Neural crest cell (in vitro differentiated cells): ENCODE results near the gene USP33. TPM values are rescaled to one million over a fixed set of nuclear protein-coding genes. Genes with fewer than 3 reads are reported as not detected.

Source experiments
- DNase-seq: peaks from one replicate; pipeline ENCODE4 v3.0.0; 2021; ENCODE audit warnings: low read depth, mixed read lengths, low spot score
- H3K27ac Mint-ChIP-seq: one replicate; pipeline ENCODE4 v1.8.0; 2021; ENCODE audit warnings: mild to moderate bottlenecking, mixed read lengths; ENCODE audit not compliant: unreplicated experiment
- H3K27me3 Mint-ChIP-seq: 2 replicates; pipeline ENCODE4 v1.8.0; 2021; ENCODE audit warnings: low read depth, mild to moderate bottlenecking, mixed read lengths
- H3K36me3 Mint-ChIP-seq: 2 replicates; pipeline ENCODE4 v1.8.0; 2021; ENCODE audit warnings: low read depth, mild to moderate bottlenecking, mixed read lengths
- H3K4me1 Mint-ChIP-seq: 2 replicates; pipeline ENCODE4 v1.8.0; 2021; ENCODE audit warnings: mixed read lengths
- H3K4me3 Mint-ChIP-seq: one replicate; pipeline ENCODE4 v1.8.0; 2021; ENCODE audit warnings: mild to moderate bottlenecking, mixed read lengths
- H3K9me3 Mint-ChIP-seq: 2 replicates; pipeline ENCODE4 v1.8.0; 2021; ENCODE audit warnings: mixed read lengths
- CTCF ChIP-seq: fragments of 200-600 bp; sonication (generic); conservative IDR thresholded peaks from 2 replicates; pipeline ENCODE4 v1.5.0; 2021; ENCODE audit warnings: antibody characterized with exemption, mild to moderate bottlenecking
- long read RNA-seq: library from polyadenylated mRNA; unstranded; transcript quantifications from one replicate; pipeline ENCODE4 v2.0.0, GENCODE V29; 2020
- total RNA-seq: library from RNA; stranded (reverse); gene quantifications from 2 replicates; pipeline ENCODE4 v1.2.1, GENCODE V29; 2021

Gene USP33
- 64.1 and 67.4 TPM in 2 replicates for total RNA-seq
- long read RNA-seq, full-length matches to known transcripts, result 4 of 110 reads
- long read RNA-seq, partial matches to known transcripts, result 85 of 110 reads
- long read RNA-seq, other reads (novel, unspliced or antisense), result 21 of 110 reads

- TF ChIP-seq CTCF, result peak; percentile 16
- H3K27ac Mint-ChIP-seq, result peak within 1 kb of the TSS; percentile 91
- peaks cover 26% of the 10 kb centered on the region for H3K4me1 Mint-ChIP-seq
- H3K9me3 Mint-ChIP-seq, result no peaks in the 10 kb centered on the region
- no peaks in the 10 kb centered on the region for H3K27me3 Mint-ChIP-seq
- peak; percentile 81 for DNase-seq
- peak within 1 kb of the TSS; percentile 89 for H3K4me3 Mint-ChIP-seq
- H3K36me3 Mint-ChIP-seq, result no peaks in the 10 kb centered on the region
Observed at GRCh38 chr1:77759071-77760028, at the start of gene USP33. TSS of gene USP33 (minus strand) at chr1:77759852. CDS start at chr1:77741697, 18,155 bp downstream.

- Mint-ChIP-seq H3K27ac (no peak overlapping the region), H3K4me3 (no peak overlapping the region), H3K27me3 (no peaks in the 10 kb centered on the region), H3K36me3 (peaks cover 8% of the 10 kb centered on the region), H3K4me1 (peaks cover 9% of the 10 kb centered on the region), H3K9me3 (no peaks in the 10 kb centered on the region)
- TF ChIP-seq CTCF, result no peak
- DNase-seq, result no peak
Observed at GRCh38 chr1:77803371-77803770, 43.7 kb upstream of the USP33 start.

- TF ChIP-seq CTCF, result no peak
- Mint-ChIP-seq H3K4me3 (no peak overlapping the region), H3K4me1 (peaks cover 19% of the 10 kb centered on the region), H3K9me3 (no peaks in the 10 kb centered on the region), H3K27ac (no peak overlapping the region), H3K27me3 (no peaks in the 10 kb centered on the region), H3K36me3 (peaks cover 6% of the 10 kb centered on the region)
- DNase-seq, result no peak
Observed at GRCh38 chr1:77802026-77802425, 42.4 kb upstream of the USP33 start.

GRCh38 chr1:77797991-77798390 is 38.3 kb upstream of the USP33 start:
- Mint-ChIP-seq H3K4me3 (no peak overlapping the region), H3K27me3 (no peaks in the 10 kb centered on the region), H3K27ac (no peak overlapping the region), H3K36me3 (no peaks in the 10 kb centered on the region), H3K9me3 (no peaks in the 10 kb centered on the region), H3K4me1 (peaks cover 26% of the 10 kb centered on the region)
- no peak for DNase-seq
- no peak for TF ChIP-seq CTCF

- Mint-ChIP-seq H3K9me3 (no peaks in the 10 kb centered on the region), H3K27ac (peak overlapping the region; percentile 28), H3K4me1 (peaks cover 26% of the 10 kb centered on the region), H3K4me3 (no peak overlapping the region), H3K27me3 (no peaks in the 10 kb centered on the region), H3K36me3 (peaks cover 4% of the 10 kb centered on the region)
- no peak for TF ChIP-seq CTCF
- no peak for DNase-seq
Observed at GRCh38 chr1:77796695-77797405, 37.2 kb upstream of the USP33 start.
